A549 (cell line): ENCODE data around the gene LYPD6B. TPM values are rescaled to one million over a fixed set of nuclear protein-coding genes. Genes with fewer than 3 reads are reported as not detected.

Source experiments
- ATAC-seq, 2 experiments: fragments of 200-7000 bp in 1 of 2; fragments of >200 bp in 1 of 2; cut with Nextera tagmentation in 1 of 2; cut with Tn5 transposase in 1 of 2; 3 replicates each; pipeline versions ENCODE4 v1.8.0 to v1.9.1; 2018 to 2020; ENCODE audit warnings: mild to moderate bottlenecking in 1 of 2, moderate library complexity in 1 of 2
- CTCF ChIA-PET: fragments of 300-600 bp; sonication (Branson Sonifier 250); formaldehyde crosslinking; extraction: SDS; loops from one replicate; lab custom pipeline; 2021; ENCODE audit warnings: antibody characterized with exemption, inconsistent platforms; lab: Yijun Ruan, JAX
- POLR2A ChIA-PET: fragments of 350-600 bp; formaldehyde crosslinking; extraction: SDS; loops from one replicate; lab custom pipeline; 2021; ENCODE audit warnings: antibody characterized with exemption, inconsistent platforms; lab: Yijun Ruan, JAX
- DNase-seq, 2 experiments: peaks; one replicate each; pipeline versions ENCODE4 v3.0.0 to v3.0.0-alpha.2; 2011 to 2016; ENCODE audit warnings: low read depth in 1 of 2, low spot score in 1 of 2
- FAIRE-seq: peaks from 2 replicates; lab custom pipeline; 2011; peaks lifted over from hg19 to GRCh38; lab: Jason Lieb, UNC
- H3K27ac ChIP-seq, 2 experiments: fragments of >200 bp; sonication (Bioruptor Twin); formaldehyde crosslinking; 3 replicates each; pipeline ENCODE4 v1.5.1; 2016 to 2017
- H3K4me1 ChIP-seq: fragments of >200 bp; sonication (Bioruptor Twin); formaldehyde crosslinking; 3 replicates; pipeline ENCODE4 v1.6.1; 2016
- H3K4me2 ChIP-seq: fragments of >200 bp; sonication (Bioruptor Twin); formaldehyde crosslinking; 3 replicates; pipeline ENCODE4 v1.6.1; 2016
- H3K4me3 ChIP-seq: fragments of >200 bp; sonication (Bioruptor Twin); formaldehyde crosslinking; 3 replicates; pipeline ENCODE4 v1.5.1; 2016
- H3K9me3 ChIP-seq: fragments of >200 bp; sonication (Bioruptor Twin); formaldehyde crosslinking; 3 replicates; pipeline ENCODE4 v1.6.1; 2016
- CBX2 ChIP-seq: fragments of 200-600 bp; sonication (generic); IDR thresholded peaks from 2 replicates; pipeline ENCODE4 v1.6.1; 2016; ENCODE audit warnings: low read depth, mild to moderate bottlenecking, borderline replicate concordance
- EHF ChIP-seq: fragments of 250-450 bp; sonication (Bioruptor Pico); IDR thresholded peaks from 2 replicates; pipeline ENCODE4 v1.5.0; 2020; ENCODE audit warnings: mild to moderate bottlenecking
- FOSL2 ChIP-seq, 2 experiments: fragments of 450-650 bp in 1 of 2; fragments of >200 bp in 1 of 2; sonication (Bioruptor Twin) in 1 of 2; formaldehyde crosslinking; IDR thresholded peaks; 2 replicates each; pipeline versions ENCODE4 v1.5.0 to v1.6.1; 2016 to 2020; ENCODE audit warnings: mild to moderate bottlenecking in 1 of 2, moderate library complexity in 1 of 2
- HEYL ChIP-seq: fragments of 250-450 bp; sonication (Bioruptor Pico); IDR thresholded peaks from 2 replicates; pipeline ENCODE4 v1.8.0; 2021; ENCODE audit warnings: mild to moderate bottlenecking, moderate library complexity
- HOXA7 ChIP-seq: fragments of 250-450 bp; sonication (Bioruptor Pico); IDR thresholded peaks from 2 replicates; pipeline ENCODE4 v1.5.0; 2020; ENCODE audit warnings: mild to moderate bottlenecking, moderate library complexity
- JUNB ChIP-seq: fragments of >200 bp; sonication (Bioruptor Twin); formaldehyde crosslinking; IDR thresholded peaks from 2 replicates; pipeline ENCODE4 v1.6.1; 2016
- KDM1A ChIP-seq: fragments of 200-600 bp; sonication (generic); IDR thresholded peaks from 2 replicates; pipeline ENCODE4 v1.6.1; 2016; ENCODE audit warnings: low read depth, mild to moderate bottlenecking
- KDM5A ChIP-seq: fragments of 200-600 bp; sonication (generic); IDR thresholded peaks from 2 replicates; pipeline ENCODE4 v1.6.1; 2016; ENCODE audit warnings: antibody characterized with exemption, mild to moderate bottlenecking
- MAFK ChIP-seq: fragments of 450-650 bp; IDR thresholded peaks from 2 replicates; pipeline ENCODE4 v1.6.1; 2014; ENCODE audit not compliant: partially characterized antibody
- MYC ChIP-seq: IDR thresholded peaks from 2 replicates; pipeline ENCODE4 v1.6.1; 2012; ENCODE audit warnings: mild to moderate bottlenecking, inconsistent platforms, low read length, improper control_type of control experiment, borderline replicate concordance
- PBX3 ChIP-seq: IDR thresholded peaks from 2 replicates; pipeline ENCODE4 v1.6.1; 2012
- POLR2AphosphoS2 ChIP-seq: conservative IDR thresholded peaks from 2 replicates; pipeline ENCODE4 v1.6.1; 2012; ENCODE audit warnings: low read length, improper control_type of control experiment, inconsistent platforms
- RARB ChIP-seq: fragments of 250-450 bp; sonication (Bioruptor Pico); IDR thresholded peaks from 2 replicates; pipeline ENCODE4 v1.8.0; 2021; ENCODE audit warnings: mild to moderate bottlenecking, moderate library complexity
- REST ChIP-seq: fragments of 200-600 bp; sonication (generic); IDR thresholded peaks from 2 replicates; pipeline ENCODE4 v1.6.1; 2016; ENCODE audit warnings: antibody characterized with exemption, mild to moderate bottlenecking, moderate library complexity
- SMC3 ChIP-seq: fragments of >200 bp; sonication (Bioruptor Twin); formaldehyde crosslinking; IDR thresholded peaks from 3 replicates; pipeline ENCODE4 v1.6.1; 2018; ENCODE audit warnings: inconsistent platforms
- ZFP36 ChIP-seq: fragments of 450-650 bp; IDR thresholded peaks from 2 replicates; pipeline ENCODE4 v1.6.1; 2014; ENCODE audit warnings: borderline replicate concordance; ENCODE audit not compliant: partially characterized antibody
- ZNF302 ChIP-seq: fragments of 250-450 bp; sonication (Bioruptor Pico); IDR thresholded peaks from 2 replicates; pipeline ENCODE4 v1.9.0; 2021; ENCODE audit warnings: inconsistent platforms, mild to moderate bottlenecking, moderate library complexity
- WGBS: methylation state at CpG from one replicate; pipeline ENCODE4 v1.1.6; 2017; ENCODE audit errors: missing lambda C conversion rate; 5-methylcytosine and 5-hydroxymethylcytosine counted together
- polyA plus RNA-seq, 4 experiments: library from polyadenylated mRNA; depleted of rRNA in 3 of 4; stranded (reverse); fragments of >200 nt; fragmentation: RNase III in 1 of 4; extraction: RNeasy Plus Mini Kit Qiagen cat#74134 plus additional on column Dnase treatment in 1 of 4; gene quantifications; 2 replicates in 3 of 4; 3 replicates in 1 of 4; pipeline ENCODE4 v1.2.3, GENCODE V29; 2011 to 2017
- TF ChIP-seq, protein P1 (sequence below): fragments of 250-450 bp; sonication (Bioruptor Pico); IDR thresholded peaks from 2 replicates; pipeline ENCODE4 v1.5.0; 2021; ENCODE audit warnings: mild to moderate bottlenecking, moderate library complexity, borderline replicate concordance
- TF ChIP-seq, protein P2 (sequence below): fragments of >200 bp; sonication (Bioruptor Twin); formaldehyde crosslinking; IDR thresholded peaks from 3 replicates; pipeline ENCODE4 v1.6.1; 2016

LYPD6B gene
- polyA plus RNA-seq, 2 of the 4 experiments (the other 2 are of a cell fraction), result not detected

- TF ChIP-seq REST, result no peak
- TF ChIP-seq ZNF302 (CRISPR knock-in tag), result no peak
- no peak for TF ChIP-seq MYC
- no peak for TF ChIP-seq RARB
- TF ChIP-seq MAFK, result no peak
- TF ChIP-seq POLR2AphosphoS2, result no peak
- TF ChIP-seq KDM5A, result no peak
- no peak for TF ChIP-seq SMC3
Measured at GRCh38 chr2:149143734-149144133, 105.2 kb downstream of the LYPD6B start (continued).

DNA sequence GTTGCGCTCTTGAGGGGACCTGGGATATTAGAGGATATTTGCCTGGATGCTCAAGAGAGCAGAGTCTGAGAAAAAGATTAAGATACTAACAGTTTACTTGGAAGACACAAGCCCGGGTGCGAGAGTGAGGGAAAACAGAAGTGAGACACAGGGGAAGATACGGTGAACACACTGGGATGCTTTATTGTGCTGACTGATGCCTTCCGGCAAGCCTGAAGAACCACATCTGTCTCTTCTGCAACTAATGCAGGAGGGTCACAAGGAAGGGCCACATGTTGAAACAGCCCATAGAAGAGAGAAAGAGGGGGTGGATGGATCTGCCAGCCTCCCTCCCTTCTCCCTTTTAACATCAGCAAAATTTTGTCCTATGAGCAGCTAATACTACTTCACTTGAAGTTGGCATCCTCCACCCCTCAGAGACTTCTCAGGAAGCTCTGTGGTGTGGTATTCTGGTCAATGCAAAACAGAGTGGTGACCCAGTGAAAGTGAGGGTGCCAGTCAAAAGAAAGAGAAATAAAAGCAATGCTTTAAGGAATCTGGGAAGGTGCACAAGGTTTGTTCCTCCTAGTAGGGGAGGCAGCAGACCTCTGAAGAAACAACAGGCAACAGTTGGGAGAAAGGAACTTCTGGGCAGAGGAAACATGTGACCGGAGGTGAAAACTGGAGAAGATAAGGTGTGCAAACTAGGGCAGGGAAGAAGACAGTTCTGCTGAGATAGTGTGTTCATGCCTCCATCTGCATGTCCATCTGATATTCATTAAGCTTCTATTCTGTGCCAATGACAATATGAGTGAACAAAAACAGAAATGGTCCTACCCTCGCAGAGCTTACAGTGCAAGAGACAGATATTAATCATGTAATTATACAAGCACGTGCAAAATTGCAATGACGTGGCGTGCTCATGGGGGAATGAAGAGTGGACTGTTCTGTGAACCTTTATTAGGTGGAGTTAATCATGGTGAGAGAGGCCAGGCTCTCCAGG is 107.1 kb downstream of the LYPD6B start:
- CTCF ChIA-PET, result no interaction called here
- FAIRE-seq, result no peak

More for the DNA sequence above, 107.1 kb downstream of the LYPD6B start:
- POLR2A ChIA-PET, result no interaction called here
- H3K4me1 ChIP-seq, result no peaks in the 10 kb centered on the region
- no peak overlapping the region for H3K4me3 ChIP-seq
- DNase-seq, result no peak
- H3K27ac ChIP-seq, result no peak overlapping the region
- ATAC-seq, result no peak
- TF ChIP-seq EHF (no peak), PBX3 (no peak), ZFP36 (no peak), FOSL2 (IDR thresholded peaks at IDR 0.05) (no peak), FOSL2 (CRISPR knock-in tag; IDR thresholded peaks at IDR 0.05) (no peak), CBX2 (no peak), HOXA7 (CRISPR knock-in tag) (no peak), MYC (no peak), KDM1A (no peak), JUNB (no peak), HEYL (no peak)
- TF ChIP-seq, protein P1, sequence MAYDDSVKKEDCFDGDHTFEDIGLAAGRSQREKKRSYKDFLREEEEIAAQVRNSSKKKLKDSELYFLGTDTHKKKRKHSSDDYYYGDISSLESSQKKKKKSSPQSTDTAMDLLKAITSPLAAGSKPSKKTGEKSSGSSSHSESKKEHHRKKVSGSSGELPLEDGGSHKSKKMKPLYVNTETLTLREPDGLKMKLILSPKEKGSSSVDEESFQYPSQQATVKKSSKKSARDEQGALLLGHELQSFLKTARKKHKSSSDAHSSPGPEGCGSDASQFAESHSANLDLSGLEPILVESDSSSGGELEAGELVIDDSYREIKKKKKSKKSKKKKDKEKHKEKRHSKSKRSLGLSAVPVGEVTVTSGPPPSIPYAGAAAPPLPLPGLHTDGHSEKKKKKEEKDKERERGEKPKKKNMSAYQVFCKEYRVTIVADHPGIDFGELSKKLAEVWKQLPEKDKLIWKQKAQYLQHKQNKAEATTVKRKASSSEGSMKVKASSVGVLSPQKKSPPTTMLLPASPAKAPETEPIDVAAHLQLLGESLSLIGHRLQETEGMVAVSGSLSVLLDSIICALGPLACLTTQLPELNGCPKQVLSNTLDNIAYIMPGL (CRISPR knock-in tag), result no peak
- TF ChIP-seq, protein P2, sequence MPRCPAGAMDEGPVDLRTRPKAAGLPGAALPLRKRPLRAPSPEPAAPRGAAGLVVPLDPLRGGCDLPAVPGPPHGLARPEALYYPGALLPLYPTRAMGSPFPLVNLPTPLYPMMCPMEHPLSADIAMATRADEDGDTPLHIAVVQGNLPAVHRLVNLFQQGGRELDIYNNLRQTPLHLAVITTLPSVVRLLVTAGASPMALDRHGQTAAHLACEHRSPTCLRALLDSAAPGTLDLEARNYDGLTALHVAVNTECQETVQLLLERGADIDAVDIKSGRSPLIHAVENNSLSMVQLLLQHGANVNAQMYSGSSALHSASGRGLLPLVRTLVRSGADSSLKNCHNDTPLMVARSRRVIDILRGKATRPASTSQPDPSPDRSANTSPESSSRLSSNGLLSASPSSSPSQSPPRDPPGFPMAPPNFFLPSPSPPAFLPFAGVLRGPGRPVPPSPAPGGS, result no peak
- 28% methylated on average over 10 of the region's 10 CpGs for WGBS
- no peak overlapping the region for H3K4me2 ChIP-seq
- H3K9me3 ChIP-seq, result no peaks in the 10 kb centered on the region
